Measurements from ENCODE around the gene CYP1A2. TPM values are rescaled to one million over a fixed set of nuclear protein-coding genes. Genes with fewer than 3 reads are reported as not detected.

CYP1A2 gene
- total and polyA plus RNA-seq, 4 donors: 0.05 to 0.57 (median 0.17) TPM; not detected in 1

GRCh38 chr15:74749832-74750231, 1.2 kb downstream of the CYP1A2 start:
- Histone ChIP-seq H3K27me3 (ENCODE audit: control insufficient read depth in 3 of 3, insufficient read depth in 3 of 3, low read length in 2 of 3) (no peaks in the 10 kb centered on the region), H3K9ac (ENCODE audit: insufficient read depth in 1 of 2, low read length in 2 of 2) (no peak overlapping the region), H3K27ac (ENCODE audit: low read depth in 1 of 2, low read length in 1 of 2) (no peak overlapping the region), H3K4me1 (ENCODE audit: control insufficient read depth in 5 of 5, insufficient read depth in 5 of 5, low read length in 5 of 5) (peaks cover 0 to 7% (median 0%) of the 10 kb centered on the region in 5 donors), H3K4me3 (no peak overlapping the region), H3K36me3 (ENCODE audit: control insufficient read depth in 4 of 4, insufficient read depth in 4 of 4, low read length in 4 of 4) (no peaks in the 10 kb centered on the region), H3K9me3 (ENCODE audit: control insufficient read depth in 4 of 4, insufficient read depth in 3 of 4, low read length in 3 of 4) (no peaks in the 10 kb centered on the region)
- 93 to 97% methylated on average over 20 of the region's 20 CpGs for WGBS, 2 donors
- DNase-seq: no peak
- TF ChIP-seq, protein P1, sequence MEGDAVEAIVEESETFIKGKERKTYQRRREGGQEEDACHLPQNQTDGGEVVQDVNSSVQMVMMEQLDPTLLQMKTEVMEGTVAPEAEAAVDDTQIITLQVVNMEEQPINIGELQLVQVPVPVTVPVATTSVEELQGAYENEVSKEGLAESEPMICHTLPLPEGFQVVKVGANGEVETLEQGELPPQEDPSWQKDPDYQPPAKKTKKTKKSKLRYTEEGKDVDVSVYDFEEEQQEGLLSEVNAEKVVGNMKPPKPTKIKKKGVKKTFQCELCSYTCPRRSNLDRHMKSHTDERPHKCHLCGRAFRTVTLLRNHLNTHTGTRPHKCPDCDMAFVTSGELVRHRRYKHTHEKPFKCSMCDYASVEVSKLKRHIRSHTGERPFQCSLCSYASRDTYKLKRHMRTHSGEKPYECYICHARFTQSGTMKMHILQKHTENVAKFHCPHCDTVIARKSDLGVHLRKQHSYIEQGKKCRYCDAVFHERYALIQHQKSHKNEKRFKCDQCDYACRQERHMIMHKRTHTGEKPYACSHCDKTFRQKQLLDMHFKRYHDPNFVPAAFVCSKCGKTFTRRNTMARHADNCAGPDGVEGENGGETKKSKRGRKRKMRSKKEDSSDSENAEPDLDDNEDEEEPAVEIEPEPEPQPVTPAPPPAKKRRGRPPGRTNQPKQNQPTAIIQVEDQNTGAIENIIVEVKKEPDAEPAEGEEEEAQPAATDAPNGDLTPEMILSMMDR (IDR thresholded peaks at IDR 0.05; ENCODE audit: control extremely low read depth, extremely low read depth): no peak
- no peak for ATAC-seq (ENCODE audit: insufficient read depth, low FRiP score)

DNA sequence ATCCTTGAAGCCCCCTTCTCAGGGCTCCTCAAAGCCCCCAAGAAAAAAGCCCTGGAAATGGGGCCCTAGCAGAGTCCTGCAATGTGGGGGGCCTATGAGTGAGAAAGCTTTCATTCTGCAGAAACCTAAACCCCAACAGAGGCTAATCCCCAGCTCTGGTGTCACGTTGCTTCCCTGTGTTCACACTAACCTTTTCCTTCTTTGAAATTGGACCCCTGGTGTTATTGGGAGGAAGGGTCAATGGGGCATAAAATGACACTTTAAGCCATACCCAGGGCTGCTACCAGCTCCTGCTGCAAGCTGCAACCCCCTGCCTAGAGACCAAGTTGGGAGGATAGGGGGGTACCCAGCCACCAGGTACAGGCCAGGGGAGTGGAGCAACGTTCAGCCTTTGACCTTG, 2.1 kb downstream of the CYP1A2 start:
- H3K4me3 ChIP-seq: no peak overlapping the region
- no peaks in the 10 kb centered on the region for H3K27me3 ChIP-seq (ENCODE audit: control insufficient read depth in 3 of 3, insufficient read depth in 3 of 3, low read length in 2 of 3)
- H3K9ac ChIP-seq (ENCODE audit: insufficient read depth in 1 of 2, low read length in 2 of 2): no peak overlapping the region
- no peaks in the 10 kb centered on the region for H3K9me3 ChIP-seq (ENCODE audit: control insufficient read depth in 4 of 4, insufficient read depth in 3 of 4, low read length in 3 of 4)
- no peak overlapping the region for H3K27ac ChIP-seq (ENCODE audit: low read depth in 1 of 2, low read length in 1 of 2)
- no peaks in the 10 kb centered on the region for H3K36me3 ChIP-seq (ENCODE audit: control insufficient read depth in 4 of 4, insufficient read depth in 4 of 4, low read length in 4 of 4)
- peaks cover 0 to 7% (median 0%) of the 10 kb centered on the region in 5 donors for H3K4me1 ChIP-seq (ENCODE audit: control insufficient read depth in 5 of 5, insufficient read depth in 5 of 5, low read length in 5 of 5)
- TF ChIP-seq, protein P1 (IDR thresholded peaks at IDR 0.05; ENCODE audit: control extremely low read depth, extremely low read depth): no peak
- WGBS, 2 donors: 67% methylated on average over 2 of the region's 2 CpGs
- no peak for DNase-seq
- no peak for ATAC-seq (ENCODE audit: insufficient read depth, low FRiP score)

GRCh38 chr15:74752011-74752410, 3.4 kb downstream of the CYP1A2 start:
- H3K4me1 ChIP-seq (ENCODE audit: control insufficient read depth in 5 of 5, insufficient read depth in 5 of 5, low read length in 5 of 5): peaks cover 0 to 7% (median 0%) of the 10 kb centered on the region in 5 donors
- TF ChIP-seq, protein P1 (IDR thresholded peaks at IDR 0.05; ENCODE audit: control extremely low read depth, extremely low read depth): no peak
- DNase-seq (no peak), ATAC-seq (ENCODE audit: insufficient read depth, low FRiP score) (no peak)
- H3K9me3 ChIP-seq (ENCODE audit: control insufficient read depth in 4 of 4, insufficient read depth in 3 of 4, low read length in 3 of 4): no peaks in the 10 kb centered on the region
- 75 to 85% methylated on average over 8 of the region's 8 CpGs for WGBS, 2 donors
- no peaks in the 10 kb centered on the region for H3K36me3 ChIP-seq (ENCODE audit: control insufficient read depth in 4 of 4, insufficient read depth in 4 of 4, low read length in 4 of 4)
- no peak overlapping the region for H3K4me3 ChIP-seq
- H3K9ac ChIP-seq (ENCODE audit: insufficient read depth in 1 of 2, low read length in 2 of 2): no peak overlapping the region
- no peaks in the 10 kb centered on the region for H3K27me3 ChIP-seq (ENCODE audit: control insufficient read depth in 3 of 3, insufficient read depth in 3 of 3, low read length in 2 of 3)
- H3K27ac ChIP-seq (ENCODE audit: low read depth in 1 of 2, low read length in 1 of 2): peak overlapping the region in 1 of 2 donors; percentile 5

DNA sequence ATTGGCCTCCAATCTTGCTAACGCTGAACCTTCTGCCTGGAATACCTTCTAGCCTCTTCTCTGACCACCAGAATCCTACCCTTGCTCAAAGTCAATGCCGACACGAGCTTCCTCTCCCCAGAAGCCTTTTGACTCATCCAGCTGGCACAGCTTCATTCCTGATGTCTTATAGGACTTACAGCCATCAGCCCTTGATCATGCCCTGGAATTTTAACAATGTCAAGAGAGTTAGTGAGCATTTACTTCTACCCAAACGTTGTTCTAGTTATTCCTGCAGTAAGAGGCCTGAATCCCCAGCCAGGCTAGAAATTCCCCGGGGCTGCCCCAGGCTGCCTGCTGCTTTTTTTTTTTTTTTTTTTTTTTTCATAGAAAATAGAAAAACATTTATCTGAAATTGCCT, 3.9 kb downstream of the CYP1A2 start:
- DNase-seq: peak in 1 of 3 donors; percentile 34
- H3K27me3 ChIP-seq (ENCODE audit: control insufficient read depth in 3 of 3, insufficient read depth in 3 of 3, low read length in 2 of 3): no peaks in the 10 kb centered on the region
- no peak for ATAC-seq (ENCODE audit: insufficient read depth, low FRiP score)
- H3K4me1 ChIP-seq (ENCODE audit: control insufficient read depth in 5 of 5, insufficient read depth in 5 of 5, low read length in 5 of 5): peaks cover 0 to 7% (median 0%) of the 10 kb centered on the region in 5 donors
- TF ChIP-seq, protein P1 (IDR thresholded peaks at IDR 0.05; ENCODE audit: control extremely low read depth, extremely low read depth): no peak
- no peak overlapping the region for H3K4me3 ChIP-seq
- peak overlapping the region in 1 of 2 donors; percentile 5 for H3K27ac ChIP-seq (ENCODE audit: low read depth in 1 of 2, low read length in 1 of 2)
- no peak overlapping the region for H3K9ac ChIP-seq (ENCODE audit: insufficient read depth in 1 of 2, low read length in 2 of 2)
- H3K9me3 ChIP-seq (ENCODE audit: control insufficient read depth in 4 of 4, insufficient read depth in 3 of 4, low read length in 3 of 4): no peaks in the 10 kb centered on the region
- no peaks in the 10 kb centered on the region for H3K36me3 ChIP-seq (ENCODE audit: control insufficient read depth in 4 of 4, insufficient read depth in 4 of 4, low read length in 4 of 4)
- WGBS, 2 donors: 53 to 79% methylated on average over 5 of the region's 5 CpGs
